ENCODE results near the gene TSPAN5. TPM values are rescaled to one million over a fixed set of nuclear protein-coding genes. Genes with fewer than 3 reads are reported as not detected.

Gene TSPAN5
- total RNA-seq, 3 donors from 2014 or later (not counting 1 experiment from before 2014, with no cell fraction given) = 6.8 to 13.7 (median 11.4) TPM

DNA sequence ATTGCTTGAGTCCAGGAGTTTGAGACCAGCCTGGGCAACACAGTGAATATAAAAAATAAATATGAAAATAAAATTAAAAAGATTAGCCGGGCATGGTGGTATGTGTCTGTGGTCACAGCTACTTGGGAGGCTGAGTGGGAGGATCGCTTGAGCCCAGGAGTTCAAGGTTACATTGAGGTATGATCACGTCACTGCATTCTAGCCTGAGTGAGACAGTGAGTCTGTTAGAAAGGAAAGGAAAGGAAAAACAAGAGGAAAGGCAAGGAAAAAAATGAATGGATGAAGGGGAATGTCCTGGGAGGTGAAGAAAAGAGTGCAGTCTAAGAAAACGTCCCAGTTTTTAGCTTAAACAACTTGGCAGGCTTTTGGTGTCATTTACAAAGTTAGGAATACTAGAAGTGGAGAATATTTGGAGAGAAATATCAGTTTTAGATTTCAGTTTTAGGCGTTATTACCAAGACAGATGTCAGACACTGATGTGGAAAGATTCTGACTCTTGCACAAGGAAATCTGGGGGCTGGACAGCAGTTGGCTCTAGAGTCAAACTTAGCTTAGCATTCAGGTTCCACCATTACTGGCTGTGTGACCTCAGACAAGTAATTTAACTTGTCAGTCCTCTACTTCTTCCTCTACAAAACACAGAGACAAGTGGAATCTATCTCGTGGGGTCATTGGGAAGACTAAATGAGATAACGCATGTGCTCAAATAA is 139.0 kb downstream of the TSPAN5 start:
- Mint-ChIP-seq H3K36me3 (no peaks in the 10 kb centered on the region), H3K4me3 (no peak overlapping the region), H3K9me3 (no peaks in the 10 kb centered on the region), H3K4me1 (peaks cover 50 to 57% of the 10 kb centered on the region in 2 donors), H3K27ac (peak overlapping the region in 1 of 2 donors; percentile 19), H3K27me3 (ENCODE audit: low read depth in 2 of 2) (no peaks in the 10 kb centered on the region)
- Histone ChIP-seq H3K27ac (ENCODE audit: low read length) (no peak overlapping the region), H3K4me3 (ENCODE audit: low read length) (no peak overlapping the region), H3K9me3 (ENCODE audit: control insufficient read depth, insufficient read depth, low read length) (peaks cover 8% of the 10 kb centered on the region), H3K4me1 (ENCODE audit: control insufficient read depth, insufficient read depth, low read length) (peaks cover 4% of the 10 kb centered on the region), H3K27me3 (ENCODE audit: control insufficient read depth, insufficient read depth, low read length) (no peaks in the 10 kb centered on the region), H3K36me3 (ENCODE audit: control insufficient read depth, insufficient read depth, low read length) (no peaks in the 10 kb centered on the region)
- 90% methylated on average over 7 of the region's 7 CpGs for WGBS (ENCODE audit: insufficient coverage)
- intact Hi-C loops (cut with micrococcal nuclease) = no loop called here
- TF ChIP-seq CTCF (IDR thresholded peaks at IDR 0.05) = no peak
- ATAC-seq (no peak), DNase-seq (no peak)

DNA sequence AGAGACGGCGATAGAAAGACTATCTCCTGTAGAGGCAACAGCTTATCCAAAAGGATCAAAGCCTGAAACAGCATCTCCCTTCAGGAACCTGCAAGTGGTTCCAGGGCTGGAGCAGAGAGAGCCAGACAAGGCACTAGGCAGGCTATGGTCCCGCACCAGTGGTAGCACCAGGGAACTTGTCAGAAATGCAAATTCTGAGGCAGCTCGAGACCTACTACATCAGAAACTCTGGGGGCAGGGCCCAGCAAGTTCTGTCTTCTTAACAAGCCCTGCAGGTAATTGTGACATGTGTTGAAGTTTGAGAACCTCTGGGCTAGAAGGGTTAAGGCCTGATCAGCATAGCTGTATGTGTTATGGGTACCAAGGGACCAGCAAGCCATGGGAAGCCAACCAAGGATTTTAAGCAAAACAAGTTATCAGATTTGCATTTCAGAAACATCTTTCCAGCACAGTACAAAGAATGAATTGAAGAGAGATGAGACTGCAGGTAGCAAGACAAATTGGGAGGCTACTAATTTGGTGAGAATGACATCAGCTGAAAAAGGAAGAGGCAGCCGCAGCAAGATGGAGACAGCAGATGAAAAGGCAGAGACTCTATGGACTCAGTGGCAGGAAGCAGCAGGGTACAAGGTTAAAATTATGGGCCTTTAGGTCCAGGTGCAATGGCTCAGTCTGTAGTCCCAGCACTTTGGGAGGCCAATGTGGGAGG is 139.7 kb downstream of the TSPAN5 start:
- H3K36me3 Mint-ChIP-seq = no peaks in the 10 kb centered on the region
- no peak for ATAC-seq
- H3K27me3 ChIP-seq (ENCODE audit: control insufficient read depth, insufficient read depth, low read length) = no peaks in the 10 kb centered on the region
- intact Hi-C loops (cut with micrococcal nuclease) = no loop called here
- peaks cover 8% of the 10 kb centered on the region for H3K9me3 ChIP-seq (ENCODE audit: control insufficient read depth, insufficient read depth, low read length)
- peaks cover 45 to 58% of the 10 kb centered on the region in 2 donors for H3K4me1 Mint-ChIP-seq
- no peak for DNase-seq
- 80% methylated on average over 5 of the region's 5 CpGs for WGBS (ENCODE audit: insufficient coverage)
- no peaks in the 10 kb centered on the region for H3K27me3 Mint-ChIP-seq (ENCODE audit: low read depth in 2 of 2)
- no peak overlapping the region for H3K4me3 ChIP-seq (ENCODE audit: low read length)
- H3K27ac ChIP-seq (ENCODE audit: low read length) = no peak overlapping the region
- peaks cover 4% of the 10 kb centered on the region for H3K4me1 ChIP-seq (ENCODE audit: control insufficient read depth, insufficient read depth, low read length)
- H3K9me3 Mint-ChIP-seq = no peaks in the 10 kb centered on the region
- TF ChIP-seq CTCF (IDR thresholded peaks at IDR 0.05) = no peak
- H3K36me3 ChIP-seq (ENCODE audit: control insufficient read depth, insufficient read depth, low read length) = no peaks in the 10 kb centered on the region
- peak overlapping the region in 1 of 2 donors; percentile 19 for H3K27ac Mint-ChIP-seq
- H3K4me3 Mint-ChIP-seq = no peak overlapping the region

GRCh38 chr4:98517218-98518021 is 141.0 kb downstream of the TSPAN5 start:
- H3K27ac Mint-ChIP-seq = no peak overlapping the region
- Histone ChIP-seq H3K27me3 (ENCODE audit: control insufficient read depth, insufficient read depth, low read length) (no peaks in the 10 kb centered on the region), H3K27ac (ENCODE audit: low read length) (no peak overlapping the region), H3K4me1 (ENCODE audit: control insufficient read depth, insufficient read depth, low read length) (peaks cover 4% of the 10 kb centered on the region), H3K4me3 (ENCODE audit: low read length) (no peak overlapping the region), H3K36me3 (ENCODE audit: control insufficient read depth, insufficient read depth, low read length) (no peaks in the 10 kb centered on the region), H3K9me3 (ENCODE audit: control insufficient read depth, insufficient read depth, low read length) (peaks cover 8% of the 10 kb centered on the region)
- H3K9me3 Mint-ChIP-seq = no peaks in the 10 kb centered on the region
- no peak for DNase-seq
- no peaks in the 10 kb centered on the region for H3K36me3 Mint-ChIP-seq
- 90% methylated on average over 2 of the region's 2 CpGs for WGBS (ENCODE audit: insufficient coverage)
- intact Hi-C loops (cut with micrococcal nuclease) = no loop called here
- H3K4me3 Mint-ChIP-seq = no peak overlapping the region
- no peak for ATAC-seq
- peaks cover 49 to 62% of the 10 kb centered on the region in 2 donors for H3K4me1 Mint-ChIP-seq
- TF ChIP-seq CTCF (IDR thresholded peaks at IDR 0.05) = no peak
- H3K27me3 Mint-ChIP-seq (ENCODE audit: low read depth in 2 of 2) = no peaks in the 10 kb centered on the region

Data from natural killer cell (primary cell).